Endothelial cell of umbilical vein (primary cell): Measurements from ENCODE around the gene AMH. TPM values are rescaled to one million over a fixed set of nuclear protein-coding genes. Genes with fewer than 3 reads are reported as not detected.

Experiments used
- BruUV-seq: library from RNA; stranded (reverse); fragments of 400-500 nt; replicated peaks from 2 replicates; lab custom pipeline; 2021; lab: Mats Ljungman, UMichigan
- CTCF ChIA-PET: fragments of 300-600, 350-600 bp; sonication (Branson Sonifier 250); formaldehyde crosslinking; loops from one replicate; lab custom pipeline; 2021; ENCODE audit warnings: antibody characterized with exemption, inconsistent platforms; lab: Charles Lee
- POLR2A ChIA-PET: fragments of 300-600, 350-600 bp; sonication (Branson Sonifier 250); formaldehyde crosslinking; loops from one replicate; lab custom pipeline; 2021; ENCODE audit warnings: antibody characterized with exemption, inconsistent platforms; lab: Charles Lee
- DNase-seq: peaks from one replicate; pipeline ENCODE4 v3.0.0-alpha.2; 2011; ENCODE audit warnings: low read depth, low spot score
- FAIRE-seq: peaks from 2 replicates; lab custom pipeline; 2011; peaks lifted over from hg19 to GRCh38; lab: Jason Lieb, UNC
- H2AFZ ChIP-seq: 2 replicates; pipeline ENCODE4 v1.6.0; 2012; ENCODE audit warnings: low read depth, low read length, control low read depth, inconsistent platforms
- H3K27ac ChIP-seq: 2 replicates; pipeline ENCODE4 v1.5.1; 2011; ENCODE audit warnings: low read depth, mild to moderate bottlenecking, control low read depth, low read length, moderate library complexity; ENCODE audit not compliant: insufficient read depth
- H3K27me3 ChIP-seq, 2 experiments: 2 replicates each; pipeline versions ENCODE4 v1.6.0 to v1.6.1; 2011; ENCODE audit warnings: low read length in 2 of 2, mixed read lengths in 1 of 2; ENCODE audit not compliant: control insufficient read depth in 2 of 2, insufficient read depth in 2 of 2
- H3K36me3 ChIP-seq, 2 experiments: 2 replicates in 1 of 2; 3 replicates in 1 of 2; pipeline ENCODE4 v1.5.1; 2011; ENCODE audit warnings: low read length in 2 of 2, mild to moderate bottlenecking in 1 of 2, moderate library complexity in 1 of 2; ENCODE audit not compliant: control insufficient read depth in 2 of 2, insufficient read depth in 2 of 2; ENCODE audit errors: extremely low read depth in 1 of 2
- H3K4me1 ChIP-seq: 3 replicates; pipeline ENCODE4 v1.5.1; 2011; ENCODE audit warnings: mild to moderate bottlenecking, low read length; ENCODE audit not compliant: control insufficient read depth, insufficient read depth; ENCODE audit errors: extremely low read depth
- H3K4me2 ChIP-seq: 2 replicates; pipeline ENCODE4 v1.6.1; 2011; ENCODE audit warnings: low read length, control low read depth, mixed read lengths; ENCODE audit not compliant: insufficient read depth
- H3K4me3 ChIP-seq, 3 experiments: fragments of 200-600 bp in 1 of 3; sonication (generic), shearing (Covaris generic) in 1 of 3; replicated peaks in 1 of 3; 2 replicates each; pipeline ENCODE4 v1.5.1; 2011 to 2016; ENCODE audit warnings: control low read depth in 3 of 3, low read length in 3 of 3, mild to moderate bottlenecking in 2 of 3, inconsistent platforms in 1 of 3, low read depth in 1 of 3, moderate library complexity in 1 of 3; ENCODE audit not compliant: insufficient read depth in 1 of 3
- H3K79me2 ChIP-seq: 2 replicates; pipeline ENCODE4 v1.6.0; 2012; ENCODE audit warnings: low read length, inconsistent platforms; ENCODE audit not compliant: control insufficient read depth, insufficient read depth
- H3K9ac ChIP-seq: replicated peaks from 2 replicates; pipeline ENCODE3; 2011; ENCODE audit warnings: low read length, control low read depth; ENCODE audit not compliant: insufficient read depth; ENCODE audit errors: extremely low read depth
- H3K9me1 ChIP-seq: replicated peaks from 3 replicates; pipeline ENCODE4 v1.6.0; 2011; ENCODE audit warnings: mild to moderate bottlenecking, low read length; ENCODE audit not compliant: control insufficient read depth, insufficient read depth; ENCODE audit errors: extremely low read depth
- H3K9me3 ChIP-seq: replicated peaks from 2 replicates; pipeline ENCODE4 v1.5.1; 2012; ENCODE audit warnings: low read length, inconsistent platforms; ENCODE audit not compliant: control insufficient read depth, insufficient read depth
- H4K20me1 ChIP-seq: replicated peaks from 2 replicates; pipeline ENCODE3; 2011; ENCODE audit warnings: mild to moderate bottlenecking, low read length; ENCODE audit not compliant: control insufficient read depth, insufficient read depth; ENCODE audit errors: extremely low read depth
- EZH2 ChIP-seq: IDR thresholded peaks from 2 replicates; pipeline ENCODE4 v1.6.1; 2012; ENCODE audit warnings: borderline replicate concordance, low read depth, mild to moderate bottlenecking, moderate library complexity, low read length, inconsistent platforms; ENCODE audit not compliant: severe bottlenecking
- FOS ChIP-seq: IDR thresholded peaks from 2 replicates; pipeline ENCODE4 v1.6.1; 2011; ENCODE audit warnings: mild to moderate bottlenecking, low read length, moderate library complexity, borderline replicate concordance; ENCODE audit not compliant: insufficient read depth
- GATA2 ChIP-seq: IDR thresholded peaks from 2 replicates; pipeline ENCODE4 v1.7.0; 2011; ENCODE audit warnings: low read depth, mild to moderate bottlenecking, moderate library complexity, mixed read lengths, low read length; ENCODE audit not compliant: insufficient read length, insufficient read depth
- JUN ChIP-seq: IDR thresholded peaks from 2 replicates; pipeline ENCODE4 v1.6.1; 2011; ENCODE audit warnings: borderline replicate concordance, low read depth; ENCODE audit not compliant: insufficient read length, insufficient read depth
- MYC ChIP-seq: IDR thresholded peaks from one replicate; pipeline ENCODE4 v1.6.1; 2011; ENCODE audit warnings: mild to moderate bottlenecking, low read depth, low read length
- POLR2A ChIP-seq: IDR thresholded peaks from 2 replicates; pipeline ENCODE4 v1.6.1; 2012; ENCODE audit warnings: low read depth, mild to moderate bottlenecking, control low read depth, low read length
- POLR2AphosphoS5 ChIP-seq: IDR thresholded peaks from 2 replicates; pipeline ENCODE4 v1.6.1; 2012; ENCODE audit warnings: low read depth, mild to moderate bottlenecking, control low read depth, low read length, moderate library complexity; ENCODE audit not compliant: insufficient read depth
- dilution Hi-C: fragments of 300-500 bp; cut with MboI; formaldehyde crosslinking; loops from one replicate; pipeline ENCODE4 v1.15.0; 2019; ENCODE audit warnings: low sequenced_read_pairs; ENCODE audit not compliant: extremely low pct_ligation_motif_present
- intact Hi-C: fragments of 100-400 bp; cut with micrococcal nuclease; formaldehyde crosslinking; loops from one replicate; pipeline ENCODE4 v1.10.0; 2022
- polyA plus RNA-seq, 4 experiments: library from polyadenylated mRNA; depleted of rRNA in 3 of 4; stranded (reverse) in 3 of 4; unstranded in 1 of 4; fragments of >200 nt; gene quantifications; 2 replicates each; pipeline versions ENCODE4 v1.2.1 to v1.2.3, GENCODE V29; 2011 to 2012; ENCODE audit warnings: missing spikeins in 1 of 4
- total RNA-seq: library from RNA; stranded (reverse); gene quantifications from 2 replicates; pipeline ENCODE4 v1.2.3, GENCODE V29; 2021
- TF ChIP-seq, protein P1 (sequence below), 2 donors: IDR thresholded peaks; 1 replicate in 1 of 2; 2 replicates in 1 of 2; pipeline ENCODE4 v1.5.1; 2011; ENCODE audit warnings: low read length in 2 of 2, mild to moderate bottlenecking in 2 of 2, moderate library complexity in 2 of 2, control low read depth in 1 of 2, inconsistent platforms in 1 of 2, low read depth in 1 of 2; ENCODE audit not compliant: insufficient read depth in 1 of 2; ENCODE audit errors: extremely low read depth in 1 of 2
- TF ChIP-seq, protein P2 (sequence below): IDR thresholded peaks from 2 replicates; pipeline ENCODE4 v1.6.1; 2011; ENCODE audit not compliant: insufficient read depth, insufficient read length

AMH gene
- total and polyA plus RNA-seq, 2 donors (not counting 3 experiments of a cell fraction or from before 2014, with no cell fraction given), result 3.3 to 9.6 TPM

DNA sequence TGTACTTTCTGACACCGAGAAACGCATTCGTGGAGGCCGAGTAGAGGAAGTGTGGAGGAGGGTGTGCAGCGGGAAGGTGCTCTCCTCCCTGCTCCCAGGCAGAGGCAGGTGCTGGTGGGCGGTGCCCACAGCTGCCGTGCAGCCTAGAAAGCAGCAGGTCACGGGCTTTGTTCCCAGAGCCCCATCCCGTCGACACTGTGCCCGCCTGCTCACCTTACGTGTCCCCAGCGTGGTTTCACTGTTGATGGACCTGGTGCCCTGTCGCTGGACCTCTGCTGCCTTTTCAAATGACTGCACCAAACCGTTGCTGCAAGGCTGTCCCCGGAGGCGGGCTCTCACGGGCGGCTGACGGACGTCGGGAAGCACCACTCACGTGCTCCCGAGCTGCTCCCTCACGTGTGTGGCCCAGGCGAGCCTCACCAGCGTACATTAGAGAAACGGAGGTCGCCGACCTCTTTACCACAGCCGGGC, 33.8 kb upstream of the AMH start:
- Histone ChIP-seq H3K9me1 (no peaks in the 10 kb centered on the region), H3K27me3 (no peaks in the 10 kb centered on the region), H4K20me1 (no peaks in the 10 kb centered on the region), H3K4me1 (no peaks in the 10 kb centered on the region), H3K27ac (no peak overlapping the region), H3K4me3 (no peak overlapping the region), H3K4me2 (no peak overlapping the region), H3K9me3 (no peaks in the 10 kb centered on the region), H3K9ac (no peak overlapping the region), H3K36me3 (peaks cover 12 to 53% of the 10 kb centered on the region in 2 experiments), H2AFZ (no peak overlapping the region), H3K79me2 (no peaks in the 10 kb centered on the region)
- POLR2A ChIA-PET, result no interaction called here
- FAIRE-seq (no peak), DNase-seq (no peak)
- dilution Hi-C loops (no loop called here), intact Hi-C loops (no loop called here)
- TF ChIP-seq FOS, result no peak
- TF ChIP-seq, protein P1, sequence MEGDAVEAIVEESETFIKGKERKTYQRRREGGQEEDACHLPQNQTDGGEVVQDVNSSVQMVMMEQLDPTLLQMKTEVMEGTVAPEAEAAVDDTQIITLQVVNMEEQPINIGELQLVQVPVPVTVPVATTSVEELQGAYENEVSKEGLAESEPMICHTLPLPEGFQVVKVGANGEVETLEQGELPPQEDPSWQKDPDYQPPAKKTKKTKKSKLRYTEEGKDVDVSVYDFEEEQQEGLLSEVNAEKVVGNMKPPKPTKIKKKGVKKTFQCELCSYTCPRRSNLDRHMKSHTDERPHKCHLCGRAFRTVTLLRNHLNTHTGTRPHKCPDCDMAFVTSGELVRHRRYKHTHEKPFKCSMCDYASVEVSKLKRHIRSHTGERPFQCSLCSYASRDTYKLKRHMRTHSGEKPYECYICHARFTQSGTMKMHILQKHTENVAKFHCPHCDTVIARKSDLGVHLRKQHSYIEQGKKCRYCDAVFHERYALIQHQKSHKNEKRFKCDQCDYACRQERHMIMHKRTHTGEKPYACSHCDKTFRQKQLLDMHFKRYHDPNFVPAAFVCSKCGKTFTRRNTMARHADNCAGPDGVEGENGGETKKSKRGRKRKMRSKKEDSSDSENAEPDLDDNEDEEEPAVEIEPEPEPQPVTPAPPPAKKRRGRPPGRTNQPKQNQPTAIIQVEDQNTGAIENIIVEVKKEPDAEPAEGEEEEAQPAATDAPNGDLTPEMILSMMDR (IDR thresholded peaks at IDR 0.05; ENCODE audit: extremely low read depth in 1 of 2, insufficient read depth in 1 of 2, low read depth in 1 of 2, low read length in 2 of 2), result no peak
- TF ChIP-seq GATA2, result no peak
- TF ChIP-seq MYC, result no peak
- TF ChIP-seq, protein P2, sequence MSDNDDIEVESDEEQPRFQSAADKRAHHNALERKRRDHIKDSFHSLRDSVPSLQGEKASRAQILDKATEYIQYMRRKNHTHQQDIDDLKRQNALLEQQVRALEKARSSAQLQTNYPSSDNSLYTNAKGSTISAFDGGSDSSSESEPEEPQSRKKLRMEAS, result no peak
- no peak for TF ChIP-seq JUN
- no peak for TF ChIP-seq POLR2AphosphoS5
- no peak for TF ChIP-seq POLR2A
- no peak for TF ChIP-seq EZH2
- no TSS peak for BruUV-seq
- CTCF ChIA-PET, result interaction anchor here (1.4 kb wide), 1 partner anchor 59 kb away, joined by 8 read pairs; no protein-coding TSS in a partner anchor
